ENCODE measurements around the gene SERPINB10.

GRCh38 chr18:63909870-63910269 lies 2.1 kb downstream of the SERPINB10 start:
- TF ChIP-seq ZNF707 (tag by site-specific recombination; IDR thresholded peaks at IDR 0.05) (no peak), HOXC10 (CRISPR knock-in tag; IDR thresholded peaks at IDR 0.05) (no peak), ZNF768 (tag by site-specific recombination; IDR thresholded peaks at IDR 0.05) (no peak), GLIS1 (tag by site-specific recombination; IDR thresholded peaks at IDR 0.05) (no peak), CTCF (tag by site-specific recombination; IDR thresholded peaks at IDR 0.05) (no peak), ZNF561 (tag by site-specific recombination; IDR thresholded peaks at IDR 0.05; ENCODE audit: borderline replicate concordance) (no peak)

All from HEK293 (cell line).